ENCODE results near the gene TRPM2.

TRPM2 gene

GRCh38 chr21:44449473-44450363, 96.3 kb downstream of the TRPM2 start:
- no peak for DNase-seq

DNA sequence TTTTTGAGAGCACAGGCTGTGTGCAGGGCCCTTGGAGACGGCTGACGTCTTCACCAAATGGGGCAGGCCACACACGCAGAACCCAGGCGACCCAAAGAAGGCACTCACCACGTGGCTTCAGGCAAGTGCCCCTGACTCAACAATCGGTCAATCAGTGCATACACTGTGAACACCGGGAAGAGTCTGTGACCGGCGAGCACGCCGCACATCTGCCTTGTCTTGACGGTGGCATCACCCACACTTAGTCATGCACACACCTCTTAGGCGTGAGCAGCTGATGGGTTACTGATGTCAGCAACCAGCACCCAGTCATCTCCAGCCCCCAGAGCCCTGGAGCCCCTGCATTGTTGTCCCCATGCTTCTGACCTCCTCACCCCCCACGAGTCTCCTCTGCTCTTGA, 97.0 kb downstream of the TRPM2 start:
- DNase-seq, result no peak

GRCh38 chr21:44450999-44451398, 97.6 kb downstream of the TRPM2 start:
- DNase-seq, result no peak

DNA sequence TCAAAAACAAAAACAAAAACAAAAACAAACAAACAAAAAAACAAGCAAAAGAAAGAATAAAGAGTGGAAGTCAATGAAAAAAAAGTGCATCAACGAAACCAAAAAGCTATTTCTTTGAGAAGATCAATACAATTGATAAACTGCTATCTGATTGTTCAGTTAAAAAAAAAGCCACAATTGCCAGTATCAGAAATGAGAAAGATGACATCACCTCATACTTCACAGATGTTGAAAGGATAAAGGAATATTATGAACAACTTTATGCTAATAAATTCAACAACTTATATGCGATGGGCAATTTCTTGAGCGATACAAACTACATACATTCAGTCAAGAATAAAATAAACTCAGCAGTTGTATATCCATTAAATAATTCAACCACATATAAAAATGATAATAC, 99.7 kb downstream of the TRPM2 start:
- DNase-seq, result no peak

- DNase-seq, result no peak
Measured at GRCh38 chr21:44454058-44454457, 100.6 kb downstream of the TRPM2 start.

DNA sequence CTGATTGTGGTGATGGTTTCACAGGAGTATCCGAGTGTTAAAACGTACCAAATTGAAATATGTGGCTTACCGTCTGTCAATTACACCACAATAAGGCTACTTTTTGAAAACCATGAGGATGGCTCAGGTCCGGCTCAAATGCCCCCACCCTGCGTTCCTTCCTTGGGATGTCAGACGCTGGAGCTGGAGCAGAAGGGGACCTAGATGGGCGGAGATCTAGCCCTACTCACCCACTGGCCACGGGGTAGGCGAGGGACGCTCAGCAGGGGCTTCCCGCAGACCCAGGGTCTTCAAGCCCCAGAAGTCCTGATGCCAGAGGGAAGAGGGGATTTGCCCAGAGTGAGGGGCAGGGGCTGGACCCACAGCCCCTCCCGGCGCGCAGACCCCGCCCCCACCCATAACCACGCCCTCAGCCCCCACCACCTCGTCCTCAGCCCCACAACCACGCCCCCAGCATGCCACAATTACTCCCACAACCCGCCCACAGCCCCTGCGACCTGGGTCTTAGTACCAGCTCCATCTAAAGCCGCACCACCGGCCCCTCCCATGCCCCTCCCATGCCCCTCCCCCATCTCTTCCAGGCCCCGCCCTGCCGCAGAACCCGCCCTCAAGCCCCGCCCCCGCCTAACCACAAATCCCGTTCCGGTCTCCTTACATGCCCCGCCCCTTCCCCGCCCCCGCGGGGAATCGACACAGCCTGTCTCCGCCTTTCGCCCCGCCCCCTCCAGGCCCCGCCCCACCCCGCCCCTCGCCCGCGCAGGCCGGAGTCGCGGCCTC, 101.5 kb downstream of the TRPM2 start, which contains the start of gene LRRC3:
Gene LRRC3, plus strand, starts transcription at position 764 of the 777 bp plus-strand sequence. CDS start 1,135 bp downstream, outside the sequence.
- peak; percentile 83 to 89 for DNase-seq

- DNase-seq, result peak; percentile 16 to 24
Measured at GRCh38 chr21:44455524-44456213, 102.2 kb downstream of the TRPM2 start.

DNA sequence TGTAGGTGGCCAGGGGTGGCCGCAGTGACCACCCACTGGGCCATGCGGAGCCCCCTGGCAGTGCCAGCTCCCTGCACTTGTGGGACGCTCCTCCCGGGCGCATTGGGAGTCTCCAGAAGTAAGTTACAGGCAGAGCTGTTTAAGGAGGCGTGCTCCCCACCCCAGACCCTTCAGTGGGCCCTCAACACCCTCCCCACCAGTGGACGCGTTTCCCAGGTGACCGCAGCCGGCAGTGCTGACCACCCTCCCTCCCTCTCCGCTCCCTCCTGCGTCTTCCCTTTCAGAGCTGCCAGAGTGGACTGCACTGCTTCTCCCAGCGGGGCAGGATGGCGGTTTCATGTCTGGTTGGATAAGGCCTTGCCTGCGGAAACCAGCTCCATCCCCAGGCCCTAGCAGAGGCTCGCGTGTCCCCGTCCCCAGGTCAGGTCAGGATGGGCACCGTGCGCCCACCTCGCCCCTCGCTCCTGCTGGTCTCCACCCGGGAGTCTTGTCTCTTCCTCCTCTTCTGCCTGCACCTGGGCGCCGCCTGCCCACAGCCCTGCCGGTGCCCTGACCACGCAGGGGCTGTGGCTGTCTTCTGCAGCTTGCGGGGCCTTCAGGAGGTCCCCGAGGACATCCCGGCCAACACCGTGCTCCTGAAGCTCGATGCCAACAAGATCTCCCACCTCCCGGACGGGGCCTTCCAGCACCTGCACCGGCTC, 102.9 kb downstream of the TRPM2 start:
- DNase-seq, result no peak

DNA sequence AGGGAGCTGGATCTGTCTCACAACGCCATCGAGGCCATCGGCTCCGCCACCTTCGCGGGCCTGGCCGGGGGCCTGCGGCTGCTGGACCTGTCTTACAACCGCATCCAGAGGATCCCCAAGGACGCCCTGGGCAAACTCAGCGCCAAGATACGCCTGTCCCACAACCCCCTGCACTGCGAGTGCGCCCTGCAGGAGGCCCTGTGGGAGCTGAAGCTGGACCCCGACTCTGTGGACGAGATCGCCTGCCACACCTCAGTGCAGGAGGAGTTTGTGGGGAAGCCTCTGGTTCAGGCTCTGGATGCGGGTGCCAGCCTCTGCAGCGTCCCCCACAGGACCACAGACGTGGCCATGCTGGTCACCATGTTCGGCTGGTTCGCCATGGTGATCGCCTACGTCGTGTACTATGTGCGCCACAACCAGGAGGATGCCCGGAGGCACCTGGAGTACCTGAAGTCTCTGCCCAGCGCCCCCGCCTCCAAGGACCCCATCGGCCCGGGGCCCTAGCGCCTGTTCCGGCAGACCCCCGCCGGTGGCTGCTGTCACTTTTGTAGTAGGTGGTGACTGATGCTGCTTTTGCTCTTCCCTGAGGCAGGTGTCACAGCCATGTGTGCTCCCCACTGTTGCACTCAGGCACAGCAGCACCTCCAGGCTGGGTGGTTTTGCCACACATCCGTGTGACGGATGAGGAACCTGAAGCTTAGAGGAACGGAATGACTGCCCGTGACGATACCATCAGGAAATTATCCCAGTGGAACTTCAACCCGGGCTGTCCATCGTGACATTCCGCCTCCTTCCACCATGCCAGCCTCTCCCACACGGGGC, 103.7 kb downstream of the TRPM2 start:
- no peak for DNase-seq

GRCh38 chr21:44458971-44459711, 105.7 kb downstream of the TRPM2 start:
- DNase-seq, result no peak

- DNase-seq, result no peak
Measured at GRCh38 chr21:44459712-44460440, 106.5 kb downstream of the TRPM2 start.

GRCh38 chr21:44460441-44460755, 107.0 kb downstream of the TRPM2 start:
- DNase-seq, result no peak

DNA sequence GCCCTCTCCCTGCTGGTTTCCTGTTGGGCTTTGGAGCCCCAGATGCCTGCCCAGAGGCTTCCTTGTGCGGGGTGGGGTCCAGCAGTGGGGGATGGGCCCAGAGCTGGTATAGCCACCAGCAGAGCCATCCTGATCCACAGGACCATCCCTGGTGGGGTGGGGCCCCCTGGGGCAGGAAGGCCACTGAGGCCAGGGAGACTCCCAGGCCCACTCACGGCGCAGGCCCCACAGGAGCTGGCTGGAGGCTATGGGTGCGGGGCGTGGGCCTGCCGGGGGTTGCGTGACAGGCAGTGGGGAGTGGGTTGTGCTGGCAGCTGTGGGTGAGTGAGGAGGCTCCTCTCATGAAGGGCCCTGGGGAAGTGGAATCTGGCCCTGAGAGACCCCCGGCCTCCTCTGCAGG, 107.6 kb downstream of the TRPM2 start:
- no peak for DNase-seq

- DNase-seq, result no peak
Measured at GRCh38 chr21:44461464-44462001, 108.1 kb downstream of the TRPM2 start.

DNA sequence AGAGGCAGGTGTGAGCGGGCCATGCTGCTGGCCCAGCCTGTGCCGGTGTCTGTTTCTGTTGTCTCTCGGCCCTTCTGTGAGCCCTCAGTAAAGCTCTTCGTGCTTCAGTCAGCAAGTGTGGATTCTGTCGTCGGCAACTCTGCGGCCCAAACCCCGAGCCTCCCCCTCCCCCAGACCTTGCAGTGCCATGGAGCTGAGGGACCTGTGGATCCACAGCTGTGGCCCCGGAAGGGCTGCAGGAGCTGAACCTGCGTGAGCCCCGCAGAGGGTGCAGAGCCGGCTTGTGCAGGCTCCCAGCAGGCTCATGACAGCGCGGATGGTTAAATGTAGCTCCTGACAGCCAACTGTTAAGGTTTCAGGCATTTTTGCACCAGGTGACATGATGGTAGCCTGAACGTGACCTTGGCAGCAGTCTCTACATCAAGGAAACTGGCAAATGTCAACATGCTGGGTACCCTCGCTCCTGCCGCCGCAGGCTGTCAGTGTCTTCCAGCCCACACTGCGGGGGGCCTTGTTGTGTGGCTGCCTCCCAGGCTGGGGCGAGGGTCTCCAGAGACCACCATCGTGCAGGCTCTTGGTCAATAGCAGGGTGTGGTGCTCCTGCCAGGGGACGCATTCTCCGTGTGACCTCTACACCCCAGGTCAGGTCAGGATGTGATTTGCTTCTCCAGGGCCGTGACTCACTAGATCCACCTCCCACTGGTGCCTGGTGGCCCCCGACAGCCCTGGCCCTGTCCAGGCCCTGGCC, 108.8 kb downstream of the TRPM2 start:
- no peak for DNase-seq

GRCh38 chr21:44462834-44463200, 109.4 kb downstream of the TRPM2 start:
- DNase-seq, result no peak

DNA sequence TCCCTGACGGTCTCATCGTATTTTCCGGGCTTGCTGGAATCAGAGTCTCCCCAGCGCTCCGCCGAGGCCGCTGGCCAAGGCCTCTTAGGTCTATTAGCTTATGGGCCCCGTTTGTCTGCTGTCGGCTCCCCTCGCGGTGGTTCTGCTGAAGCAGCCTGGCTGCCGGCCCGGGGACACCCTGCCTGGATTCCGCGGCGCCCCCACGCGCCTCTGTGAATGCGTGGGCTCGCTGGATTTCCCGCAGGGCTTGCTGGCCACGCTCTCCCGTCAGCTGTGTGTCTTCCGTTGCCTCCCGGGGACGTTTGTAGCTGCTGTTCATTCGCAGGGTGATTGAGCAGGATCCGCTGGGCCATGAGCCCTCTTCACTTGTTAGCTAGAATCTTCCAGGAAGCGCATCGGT, 110.3 kb downstream of the TRPM2 start:
- DNase-seq, result no peak

- DNase-seq, result no peak
Measured at GRCh38 chr21:44464351-44464750, 110.9 kb downstream of the TRPM2 start.

- no peak for DNase-seq
Measured at GRCh38 chr21:44466351-44466954, 113.0 kb downstream of the TRPM2 start.

Measured in CD4-positive, alpha-beta T cell treated with Interleukin-1 beta for 1 hour (primary cell).